DMS79 treated with DMSO at 0.1 percent for 48 hours (cell line): Measurements from ENCODE around the gene SERINC4.

Source experiments
- DNase-seq: peaks from one replicate; lab custom pipeline; 2025; lab: John Stamatoyannopoulos, UW

Gene SERINC4

DNA sequence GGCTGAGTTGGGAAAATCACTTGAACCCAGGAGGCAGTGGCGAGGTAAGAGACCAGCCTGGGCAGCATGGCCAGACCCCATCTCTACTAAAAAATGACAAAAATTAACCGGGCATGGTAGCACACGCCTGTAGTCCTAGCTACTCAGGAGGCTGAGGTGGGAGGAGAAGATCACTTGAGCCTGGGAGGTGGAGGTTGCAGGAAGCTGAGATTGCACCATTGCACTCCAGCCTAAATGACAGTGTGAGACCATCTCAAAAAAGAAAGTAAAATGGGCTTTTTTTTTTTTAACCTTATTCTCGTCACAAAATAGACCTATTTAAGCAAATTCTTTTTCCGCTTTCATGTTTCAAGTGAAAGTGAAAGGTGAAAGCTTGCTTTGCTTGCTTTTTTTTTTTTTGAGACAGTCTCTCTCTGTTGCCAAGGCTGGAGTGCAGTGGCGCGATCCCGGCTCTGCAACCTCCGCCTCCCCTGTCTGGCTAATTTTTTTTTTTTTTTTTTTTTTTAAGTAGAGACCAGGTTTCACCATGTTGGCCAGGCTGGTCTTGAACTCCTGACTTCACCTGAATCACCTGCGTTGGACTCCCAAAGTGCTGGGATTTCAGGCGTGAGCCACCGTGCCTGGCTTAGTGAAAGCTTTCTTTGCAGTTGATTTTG, 50.2 kb downstream of the SERINC4 start:
- no peak for DNase-seq

DNA sequence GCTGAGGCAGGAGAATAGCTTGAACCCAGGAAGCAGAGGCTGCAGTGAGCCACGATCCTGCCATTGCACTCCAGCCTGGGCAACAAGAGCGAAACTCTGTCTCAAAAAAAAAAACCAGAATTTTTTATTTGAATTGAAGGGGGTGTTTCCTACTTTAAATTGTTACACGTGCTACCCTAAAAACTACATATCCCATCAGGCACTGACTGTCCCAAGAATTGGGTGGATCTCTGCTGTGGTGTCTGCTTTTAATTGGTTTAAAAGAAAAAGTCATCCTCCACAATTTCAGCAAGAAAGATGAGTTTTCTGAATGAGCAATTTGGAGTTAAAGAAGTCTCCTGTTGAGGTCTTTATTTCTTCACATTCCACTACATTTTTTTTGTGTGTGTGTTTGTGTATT, 51.6 kb downstream of the SERINC4 start:
- DNase-seq = no peak

DNA sequence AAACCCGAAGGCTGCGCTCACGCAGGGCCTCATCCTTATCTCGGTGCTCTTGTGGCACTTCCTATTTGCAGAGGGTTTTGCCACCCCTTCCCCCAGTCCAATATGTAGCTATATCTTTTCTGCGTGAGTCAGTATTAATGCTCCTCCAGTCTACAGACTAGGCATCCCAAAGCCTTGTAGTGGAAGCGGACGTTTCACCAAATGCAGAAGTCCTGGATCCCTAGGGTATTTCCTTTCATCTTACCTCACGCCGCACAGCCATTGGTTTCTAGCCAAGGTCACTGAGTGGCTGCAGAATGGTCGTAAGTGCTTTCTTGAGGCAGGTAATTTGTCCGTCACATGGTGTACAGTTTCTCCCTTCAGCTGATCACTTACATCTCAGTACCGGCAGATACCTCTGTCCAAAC, 53.1 kb downstream of the SERINC4 start:
- DNase-seq = peak; percentile 12

DNA sequence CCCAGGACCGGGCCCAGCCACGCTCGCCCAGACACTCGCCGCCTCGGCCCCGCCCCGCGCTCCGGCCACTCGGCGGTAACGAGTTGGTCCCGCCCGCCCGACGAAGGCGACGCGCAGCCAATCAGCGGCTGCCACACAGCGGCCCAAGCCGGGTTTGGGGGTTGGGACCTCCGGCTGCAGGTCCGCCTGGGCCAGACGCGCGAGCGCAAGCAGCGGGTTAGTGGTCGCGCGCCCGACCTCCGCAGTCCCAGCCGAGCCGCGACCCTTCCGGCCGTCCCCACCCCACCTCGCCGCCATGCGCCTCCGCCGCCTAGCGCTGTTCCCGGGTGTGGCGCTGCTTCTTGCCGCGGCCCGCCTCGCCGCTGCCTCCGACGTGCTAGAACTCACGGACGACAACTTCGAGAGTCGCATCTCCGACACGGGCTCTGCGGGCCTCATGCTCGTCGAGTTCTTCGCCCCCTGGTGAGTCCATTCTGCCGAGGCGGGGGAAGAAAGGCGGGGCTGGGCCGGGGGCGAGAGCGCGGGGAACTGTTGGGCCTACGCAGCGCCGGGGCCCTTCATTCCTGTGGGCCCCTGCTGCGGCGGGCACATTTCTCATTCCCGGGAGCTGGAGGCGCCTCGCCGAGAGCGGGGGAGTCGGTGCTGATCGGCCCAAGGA, 53.6 kb downstream of the SERINC4 start, which contains the start of gene PDIA3:
PDIA3 (plus strand) TSS at position 194 of the 658 bp plus-strand sequence; CDS start at position 296, 102 bp downstream.
- DNase-seq = peak; percentile 50
